Parathyroid adenoma (tissue), 2 donors: Measurements from ENCODE around the gene SMG7.

Experiments
- H2AFZ ChIP-seq: fragments of 300-600 bp; sonication (generic); one replicate; pipeline ENCODE4 v1.7.0; 2017; ENCODE audit warnings: antibody characterized with exemption, mild to moderate bottlenecking
- H3K27ac ChIP-seq: fragments of 300-600 bp; sonication (generic); one replicate; pipeline ENCODE4 v1.7.0; 2017
- H3K27me3 ChIP-seq: fragments of 300-600 bp; sonication (generic); one replicate; pipeline ENCODE4 v1.7.0; 2017; ENCODE audit warnings: low read length; ENCODE audit not compliant: control insufficient read depth, insufficient read depth
- H3K36me3 ChIP-seq: fragments of 300-600 bp; sonication (generic); one replicate; pipeline ENCODE4 v1.7.0; 2017; ENCODE audit warnings: low read length; ENCODE audit not compliant: control insufficient read depth, insufficient read depth
- H3K4me1 ChIP-seq: fragments of 300-600 bp; sonication (generic); one replicate; pipeline ENCODE4 v1.7.0; 2017; ENCODE audit warnings: control low read depth
- H3K4me2 ChIP-seq: fragments of 300-600 bp; sonication (generic); one replicate; pipeline ENCODE4 v1.7.0; 2017; ENCODE audit warnings: low read length
- H3K4me3 ChIP-seq: fragments of 300-600 bp; sonication (generic); one replicate; pipeline ENCODE4 v1.7.0; 2017; ENCODE audit warnings: low read depth, low read length
- H3K79me2 ChIP-seq: fragments of 300-600 bp; sonication (generic); one replicate; pipeline ENCODE4 v1.7.0; 2017; ENCODE audit warnings: control low read depth
- H3K9ac ChIP-seq: fragments of 300-600 bp; sonication (generic); one replicate; pipeline ENCODE4 v1.7.0; 2017; ENCODE audit warnings: mild to moderate bottlenecking
- H3K9me3 ChIP-seq: fragments of 300-600 bp; sonication (generic); one replicate; pipeline ENCODE4 v1.7.0; 2017; ENCODE audit warnings: low read length; ENCODE audit not compliant: control insufficient read depth
- TF ChIP-seq, protein P1 (sequence below): fragments of 300-600 bp; sonication (generic); IDR thresholded peaks from one replicate; pipeline ENCODE4 v1.7.0; 2017; ENCODE audit warnings: antibody characterized with exemption, mild to moderate bottlenecking
- donor health status: primary hyperparathyroidism.

Gene SMG7

DNA sequence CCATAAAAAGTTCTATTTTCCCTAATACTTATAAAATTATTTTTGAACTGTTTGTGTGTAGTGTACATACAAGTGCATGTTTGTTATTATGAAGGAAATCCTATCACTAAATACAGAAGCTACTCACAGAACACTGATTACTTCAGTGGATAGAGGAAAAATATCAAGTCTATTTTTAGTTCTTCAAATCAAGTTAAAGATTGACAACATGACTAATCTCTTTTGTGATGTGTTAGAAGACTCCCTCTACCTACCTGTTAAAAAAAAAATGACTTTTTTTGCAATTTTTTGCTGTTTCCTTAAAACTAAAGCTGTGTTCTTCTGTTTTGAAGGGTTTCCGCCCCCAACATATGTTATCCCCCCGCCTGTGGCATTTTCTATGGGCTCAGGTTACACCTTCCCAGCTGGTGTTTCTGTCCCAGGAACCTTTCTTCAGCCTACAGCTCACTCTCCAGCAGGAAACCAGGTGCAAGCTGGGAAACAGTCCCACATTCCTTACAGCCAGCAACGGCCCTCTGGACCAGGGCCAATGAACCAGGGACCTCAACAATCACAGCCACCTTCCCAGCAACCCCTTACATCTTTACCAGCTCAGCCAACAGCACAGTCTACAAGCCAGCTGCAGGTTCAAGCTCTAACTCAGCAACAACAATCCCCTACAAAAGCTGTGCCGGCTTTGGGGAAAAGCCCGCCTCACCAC, 72.4 kb downstream of the SMG7 start:
- no peaks in the 10 kb centered on the region for H3K9me3 ChIP-seq
- H3K9ac ChIP-seq: no peak overlapping the region
- no peak overlapping the region for H3K4me2 ChIP-seq
- H3K4me3 ChIP-seq: no peak overlapping the region
- TF ChIP-seq, protein P1, sequence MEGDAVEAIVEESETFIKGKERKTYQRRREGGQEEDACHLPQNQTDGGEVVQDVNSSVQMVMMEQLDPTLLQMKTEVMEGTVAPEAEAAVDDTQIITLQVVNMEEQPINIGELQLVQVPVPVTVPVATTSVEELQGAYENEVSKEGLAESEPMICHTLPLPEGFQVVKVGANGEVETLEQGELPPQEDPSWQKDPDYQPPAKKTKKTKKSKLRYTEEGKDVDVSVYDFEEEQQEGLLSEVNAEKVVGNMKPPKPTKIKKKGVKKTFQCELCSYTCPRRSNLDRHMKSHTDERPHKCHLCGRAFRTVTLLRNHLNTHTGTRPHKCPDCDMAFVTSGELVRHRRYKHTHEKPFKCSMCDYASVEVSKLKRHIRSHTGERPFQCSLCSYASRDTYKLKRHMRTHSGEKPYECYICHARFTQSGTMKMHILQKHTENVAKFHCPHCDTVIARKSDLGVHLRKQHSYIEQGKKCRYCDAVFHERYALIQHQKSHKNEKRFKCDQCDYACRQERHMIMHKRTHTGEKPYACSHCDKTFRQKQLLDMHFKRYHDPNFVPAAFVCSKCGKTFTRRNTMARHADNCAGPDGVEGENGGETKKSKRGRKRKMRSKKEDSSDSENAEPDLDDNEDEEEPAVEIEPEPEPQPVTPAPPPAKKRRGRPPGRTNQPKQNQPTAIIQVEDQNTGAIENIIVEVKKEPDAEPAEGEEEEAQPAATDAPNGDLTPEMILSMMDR: no peak
- no peak overlapping the region for H3K27ac ChIP-seq
- no peaks in the 10 kb centered on the region for H3K36me3 ChIP-seq
- no peaks in the 10 kb centered on the region for H3K27me3 ChIP-seq
- H2AFZ ChIP-seq: no peak overlapping the region
- H3K4me1 ChIP-seq: no peaks in the 10 kb centered on the region
- no peaks in the 10 kb centered on the region for H3K79me2 ChIP-seq

DNA sequence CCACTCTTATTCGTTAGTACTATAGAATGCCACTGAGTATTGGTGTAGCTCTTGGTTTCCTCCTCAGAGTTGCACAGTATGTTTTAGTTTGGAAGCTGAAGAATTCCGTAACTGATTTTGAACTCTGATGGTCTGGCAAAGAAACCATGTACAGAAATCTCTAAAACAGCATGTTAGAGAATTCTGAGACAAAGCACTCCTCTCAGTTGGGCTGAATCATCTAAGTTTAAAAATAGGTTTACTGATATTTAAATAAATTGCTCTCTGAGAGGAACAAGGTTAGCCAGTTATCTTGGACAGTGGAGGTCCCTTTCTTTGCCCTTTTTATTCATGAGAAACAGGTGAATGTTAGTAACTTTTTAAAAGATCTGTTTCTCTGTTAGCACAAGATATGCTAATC, 74.1 kb downstream of the SMG7 start:
- Histone ChIP-seq H3K4me3 (no peak overlapping the region), H3K79me2 (no peaks in the 10 kb centered on the region), H3K9ac (no peak overlapping the region), H3K4me1 (no peaks in the 10 kb centered on the region), H2AFZ (no peak overlapping the region), H3K27ac (no peak overlapping the region), H3K4me2 (no peak overlapping the region), H3K27me3 (no peaks in the 10 kb centered on the region), H3K36me3 (no peaks in the 10 kb centered on the region), H3K9me3 (no peaks in the 10 kb centered on the region)
- TF ChIP-seq, protein P1: no peak

DNA sequence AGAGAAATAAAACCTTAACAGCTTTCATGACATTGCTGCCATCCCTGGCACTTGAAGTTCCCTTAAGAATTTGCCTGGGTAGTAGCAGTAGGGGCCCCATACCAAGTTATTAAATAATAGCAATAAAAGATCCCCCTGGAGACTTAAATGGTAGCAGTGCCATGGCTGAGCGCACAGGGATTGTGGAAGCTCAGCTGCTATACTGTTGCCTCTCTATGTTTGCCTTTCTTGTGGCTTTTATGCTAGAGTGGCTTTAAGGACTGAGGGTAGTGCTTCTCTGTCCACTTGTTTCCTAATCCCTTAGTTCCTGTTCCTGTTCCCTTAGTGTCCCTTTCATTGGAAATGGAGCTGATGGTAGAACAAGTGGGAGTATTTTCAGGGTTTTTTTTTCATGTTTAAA, 75.8 kb downstream of the SMG7 start:
- TF ChIP-seq, protein P1: no peak
- H3K9ac ChIP-seq: no peak overlapping the region
- H3K79me2 ChIP-seq: no peaks in the 10 kb centered on the region
- no peaks in the 10 kb centered on the region for H3K27me3 ChIP-seq
- H3K36me3 ChIP-seq: no peaks in the 10 kb centered on the region
- H2AFZ ChIP-seq: no peak overlapping the region
- H3K4me2 ChIP-seq: no peak overlapping the region
- no peaks in the 10 kb centered on the region for H3K4me1 ChIP-seq
- H3K27ac ChIP-seq: no peak overlapping the region
- no peak overlapping the region for H3K4me3 ChIP-seq
- H3K9me3 ChIP-seq: no peaks in the 10 kb centered on the region

DNA sequence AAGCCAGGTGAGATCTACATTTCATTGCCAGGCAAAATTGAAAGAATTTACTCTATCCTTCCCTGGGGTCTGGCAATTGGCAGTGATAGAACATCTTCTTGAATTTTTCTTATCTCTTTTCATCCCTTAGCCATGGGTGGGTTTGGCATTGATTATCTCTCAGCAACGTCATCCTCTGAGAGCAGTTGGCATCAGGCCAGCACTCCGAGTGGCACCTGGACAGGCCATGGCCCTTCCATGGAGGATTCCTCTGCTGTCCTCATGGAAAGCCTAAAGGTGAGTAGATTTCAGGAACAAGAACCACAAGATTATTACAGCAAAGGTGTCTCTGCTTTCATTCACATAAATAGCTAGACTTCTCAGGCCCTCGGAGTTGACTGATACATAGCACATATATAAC, 78.6 kb downstream of the SMG7 start:
- H3K27me3 ChIP-seq: no peaks in the 10 kb centered on the region
- H3K27ac ChIP-seq: no peak overlapping the region
- H3K9ac ChIP-seq: no peak overlapping the region
- no peaks in the 10 kb centered on the region for H3K9me3 ChIP-seq
- H2AFZ ChIP-seq: no peak overlapping the region
- no peaks in the 10 kb centered on the region for H3K4me1 ChIP-seq
- no peak overlapping the region for H3K4me3 ChIP-seq
- no peaks in the 10 kb centered on the region for H3K79me2 ChIP-seq
- no peaks in the 10 kb centered on the region for H3K36me3 ChIP-seq
- H3K4me2 ChIP-seq: no peak overlapping the region
- TF ChIP-seq, protein P1: no peak

DNA sequence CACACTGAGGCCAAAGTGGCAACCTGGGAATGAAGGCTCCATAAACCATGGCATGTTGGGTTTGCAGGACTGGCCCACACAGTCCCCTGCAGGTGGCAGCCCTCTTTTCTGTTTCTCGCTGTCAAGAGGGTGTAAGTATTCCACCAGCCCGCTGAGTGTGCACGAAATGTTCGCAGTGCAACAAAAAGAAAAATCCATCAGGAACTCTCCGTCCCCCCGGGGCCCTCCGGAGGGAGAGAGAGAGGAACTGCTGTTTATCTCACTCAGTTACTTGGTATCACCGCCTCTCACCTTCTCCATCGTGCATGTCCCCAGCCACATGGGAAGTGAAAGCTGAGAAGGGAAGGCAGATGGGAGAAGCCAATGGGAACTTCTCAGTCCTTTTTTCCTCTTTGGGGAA, 79.6 kb downstream of the SMG7 start:
- Histone ChIP-seq H3K27me3 (no peaks in the 10 kb centered on the region), H3K4me2 (no peak overlapping the region), H2AFZ (no peak overlapping the region), H3K79me2 (no peaks in the 10 kb centered on the region), H3K4me3 (no peak overlapping the region), H3K27ac (no peak overlapping the region), H3K9ac (no peak overlapping the region), H3K9me3 (no peaks in the 10 kb centered on the region), H3K36me3 (no peaks in the 10 kb centered on the region), H3K4me1 (no peaks in the 10 kb centered on the region)
- TF ChIP-seq, protein P1: no peak
